GM19455 (cell line): ENCODE data around the gene SUN2.

ENCODE experiments used
- ATAC-seq: cut with Tn5 transposase; IDR thresholded peaks from one replicate; pipeline ENCODE4 v1.9.1; 2021; ENCODE audit not compliant: unreplicated experiment

Gene SUN2

DNA sequence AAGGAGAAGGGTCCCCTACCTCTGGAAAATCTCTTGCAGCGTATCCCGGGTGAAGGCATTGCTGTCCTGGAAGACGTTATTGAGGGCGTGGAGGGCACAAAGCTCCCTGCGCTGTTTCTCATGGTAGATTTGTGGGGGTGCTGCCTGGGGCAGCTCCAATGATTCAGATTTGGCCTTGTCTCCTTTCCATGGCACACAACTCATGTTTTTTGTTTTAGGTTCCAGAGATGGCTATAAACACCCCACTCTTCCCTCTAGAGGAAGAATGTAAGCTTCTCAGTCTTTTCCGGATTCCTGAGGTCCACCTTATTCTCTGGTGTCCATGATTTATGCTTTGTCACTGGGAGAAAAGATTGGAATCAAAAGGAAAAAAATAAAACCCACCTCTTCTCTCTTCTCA lies 56.0 kb downstream of the SUN2 start:
- ATAC-seq, result no peak

DNA sequence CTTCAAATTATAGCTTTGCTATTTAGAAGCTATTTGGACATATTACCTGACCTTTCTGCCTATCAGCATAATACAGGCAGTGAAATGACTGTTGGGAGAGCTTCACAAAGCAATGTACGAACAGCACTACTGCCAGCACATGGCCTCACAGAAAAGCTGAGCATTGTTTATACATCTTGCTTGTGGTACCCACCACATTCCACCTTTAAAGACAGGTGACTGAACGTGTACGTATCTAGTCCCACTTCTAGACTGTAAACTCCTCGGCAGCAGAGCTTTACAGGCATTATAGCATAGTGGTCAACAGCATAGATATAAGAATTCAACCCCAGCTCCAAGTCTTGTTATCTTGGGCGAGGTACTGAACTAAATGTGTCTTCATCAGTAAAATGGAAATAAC lies 56.7 kb downstream of the SUN2 start:
- ATAC-seq, result no peak

DNA sequence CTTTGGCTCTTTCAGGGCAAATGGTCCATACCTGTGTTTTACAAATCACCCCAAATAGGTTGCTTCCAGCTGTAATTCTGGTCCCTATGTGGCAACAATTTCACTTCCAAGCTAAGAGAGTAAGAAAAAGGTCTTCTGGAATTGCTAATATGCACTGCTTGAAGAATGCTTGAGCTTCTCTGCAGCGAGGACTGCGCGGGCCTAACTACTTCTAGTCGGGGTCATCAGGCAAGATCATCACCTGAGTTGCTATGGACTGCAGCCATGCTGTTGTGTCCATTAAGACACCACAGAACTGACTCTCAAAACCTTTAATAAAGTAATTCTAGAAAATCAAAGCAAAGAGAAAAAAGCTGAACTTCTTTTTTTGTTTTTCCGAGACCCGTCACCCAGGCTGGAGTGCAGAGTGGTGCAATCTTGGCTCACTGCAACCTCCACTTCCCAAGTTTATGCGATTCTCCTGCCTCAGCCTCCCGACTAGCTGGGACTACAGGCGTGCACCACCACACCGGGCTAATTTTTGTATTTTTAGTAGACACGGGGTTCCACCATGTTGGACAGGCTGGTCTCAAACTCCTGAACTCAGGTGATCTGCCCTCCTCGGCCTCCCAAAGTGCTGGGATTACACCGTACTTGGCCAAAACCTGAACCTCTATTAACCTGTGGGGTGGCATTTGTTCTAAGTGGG lies 57.2 kb downstream of the SUN2 start:
- no peak for ATAC-seq

DNA sequence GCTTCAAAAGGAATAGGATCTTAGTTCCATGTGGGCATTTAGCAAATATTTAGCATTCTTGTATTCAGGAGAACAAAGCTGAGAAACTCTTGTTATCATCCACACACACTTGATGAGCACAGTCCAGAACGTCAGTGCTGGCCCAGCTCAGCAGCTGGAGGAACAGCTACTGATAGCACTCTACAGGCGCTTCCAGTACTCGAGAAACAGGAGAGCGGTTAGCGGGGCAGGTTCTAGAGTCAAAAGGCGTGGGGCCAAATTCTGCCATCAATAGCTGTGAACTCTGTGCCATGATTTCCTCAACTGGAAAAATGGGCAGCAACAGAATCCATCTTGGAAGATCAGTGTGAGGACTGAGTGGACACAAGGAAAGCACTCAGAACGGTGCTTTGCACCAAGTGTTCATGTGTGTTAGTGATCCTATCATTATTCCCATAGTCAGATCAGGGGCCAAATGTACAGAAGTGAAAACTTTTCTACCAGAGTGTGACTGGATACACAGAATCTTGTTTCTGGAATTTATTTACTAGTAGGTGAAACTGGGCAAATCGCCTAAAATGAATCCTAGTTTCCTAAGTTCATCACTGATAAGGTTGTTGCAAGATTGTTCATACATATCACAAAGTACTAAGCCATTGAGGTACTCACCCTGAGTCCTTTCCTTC lies 58.2 kb downstream of the SUN2 start:
- ATAC-seq, result no peak

DNA sequence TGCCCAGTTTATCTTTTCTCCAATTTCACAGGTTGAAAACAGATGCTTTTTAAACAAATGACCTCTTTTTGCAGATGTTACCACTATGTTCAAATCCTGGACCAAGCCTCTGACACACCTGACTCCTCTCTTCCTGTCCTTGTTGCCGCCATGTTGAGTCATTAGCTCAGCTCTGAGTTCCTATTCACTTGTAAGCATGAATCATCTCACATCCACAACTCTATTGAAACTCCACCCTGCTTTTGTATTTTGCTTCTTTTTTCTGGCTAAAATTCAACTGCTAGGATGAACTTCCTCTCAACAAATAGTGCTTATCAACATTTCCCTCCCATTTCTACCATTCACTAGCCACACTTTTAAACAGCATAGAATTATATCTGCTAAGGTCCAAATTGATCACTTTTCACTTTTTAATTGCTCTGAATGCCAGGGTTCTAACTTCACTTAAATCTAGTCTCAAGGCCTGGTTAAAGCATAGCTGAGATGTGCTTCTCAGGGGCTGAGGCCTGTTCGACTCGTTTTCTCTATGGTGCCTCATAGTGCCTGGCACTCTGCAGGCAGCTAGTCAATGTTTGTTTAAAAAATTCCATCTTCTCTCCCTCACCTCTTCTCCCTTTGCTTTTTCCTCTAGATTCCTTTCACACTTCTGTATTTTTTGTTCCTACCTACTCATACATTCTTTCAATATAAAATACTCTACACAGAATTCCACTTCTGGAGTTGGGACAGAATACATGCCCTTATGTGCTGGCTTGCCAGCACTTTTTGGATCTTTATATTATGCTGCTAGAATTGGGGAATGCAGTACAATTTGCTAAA lies 59.0 kb downstream of the SUN2 start:
- ATAC-seq, result no peak

DNA sequence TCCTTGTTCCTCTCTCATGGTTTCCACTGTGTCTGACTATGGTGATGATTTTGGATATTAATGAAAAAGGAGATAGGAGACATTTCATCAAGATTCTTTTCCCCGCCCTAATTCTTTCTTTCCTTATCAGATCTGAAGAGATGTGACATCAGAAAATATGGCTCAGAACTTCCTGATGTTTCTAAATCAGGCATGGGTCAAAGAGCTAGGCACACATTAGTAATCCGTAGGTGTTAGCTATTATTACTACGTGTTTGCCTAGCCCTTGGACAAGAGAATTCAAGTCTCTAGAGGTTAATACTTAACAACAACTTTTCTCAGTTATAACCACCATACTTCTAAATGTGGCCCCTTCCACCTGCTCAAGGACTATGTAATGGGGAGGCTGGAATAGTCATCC lies 60.9 kb downstream of the SUN2 start:
- no peak for ATAC-seq

DNA sequence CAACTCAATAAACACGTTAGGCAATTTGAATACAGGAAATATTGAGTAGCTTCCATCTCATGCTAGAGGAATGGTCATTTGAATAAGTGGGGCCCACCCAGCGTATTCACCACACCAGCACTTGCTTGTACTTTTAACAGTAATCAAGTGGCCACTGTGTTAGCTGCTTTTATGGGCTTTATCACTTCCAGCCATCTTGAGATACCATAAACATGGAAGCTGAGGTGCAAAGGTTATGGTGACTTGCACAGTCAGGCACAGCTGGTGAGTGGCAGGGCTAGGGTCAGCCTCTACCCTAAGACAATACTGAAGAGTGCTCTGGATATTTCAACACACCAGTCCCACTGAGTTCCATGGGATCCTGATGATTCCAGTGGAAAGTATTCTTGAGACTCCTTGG lies 61.7 kb downstream of the SUN2 start:
- ATAC-seq, result no peak

DNA sequence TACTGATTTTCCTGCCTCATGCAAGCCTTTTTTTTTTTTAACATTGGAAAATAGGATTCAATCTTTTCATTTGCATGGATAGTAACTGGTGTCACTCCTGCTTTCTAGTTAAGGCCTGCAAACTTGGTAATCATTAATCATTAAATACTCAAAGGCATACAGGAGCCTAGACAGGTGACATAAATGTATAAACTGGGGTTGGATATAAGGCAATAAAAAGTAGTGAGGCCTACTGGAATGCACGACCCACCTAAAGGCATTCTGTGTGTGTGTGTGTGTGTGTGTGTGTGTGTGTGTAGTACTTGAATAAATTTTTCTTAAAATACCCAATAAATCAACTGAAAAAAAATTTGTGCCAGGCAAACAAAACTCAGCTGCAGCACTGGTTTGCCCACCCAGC lies 66.1 kb downstream of the SUN2 start:
- ATAC-seq, result no peak

DNA sequence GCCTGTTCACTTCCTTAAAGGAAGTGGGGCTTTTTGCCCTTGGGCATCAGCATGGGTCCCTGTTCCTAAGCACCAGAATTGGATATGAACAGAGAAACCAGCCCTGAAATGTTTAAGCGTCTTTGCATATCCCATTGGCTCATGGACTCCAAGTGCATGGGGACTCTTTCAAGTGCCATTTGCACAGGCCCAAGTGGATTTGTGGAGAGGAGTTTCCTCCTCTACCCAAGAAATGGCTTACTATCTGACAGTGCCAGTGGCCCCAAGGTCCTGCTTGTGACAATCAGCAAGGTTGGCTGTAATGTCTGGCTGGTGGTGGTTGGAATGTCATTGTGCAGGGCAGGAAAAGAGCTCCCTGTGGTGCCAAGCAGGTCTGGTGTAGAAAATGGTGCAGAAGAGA lies 70.0 kb downstream of the SUN2 start:
- ATAC-seq, result no peak

DNA sequence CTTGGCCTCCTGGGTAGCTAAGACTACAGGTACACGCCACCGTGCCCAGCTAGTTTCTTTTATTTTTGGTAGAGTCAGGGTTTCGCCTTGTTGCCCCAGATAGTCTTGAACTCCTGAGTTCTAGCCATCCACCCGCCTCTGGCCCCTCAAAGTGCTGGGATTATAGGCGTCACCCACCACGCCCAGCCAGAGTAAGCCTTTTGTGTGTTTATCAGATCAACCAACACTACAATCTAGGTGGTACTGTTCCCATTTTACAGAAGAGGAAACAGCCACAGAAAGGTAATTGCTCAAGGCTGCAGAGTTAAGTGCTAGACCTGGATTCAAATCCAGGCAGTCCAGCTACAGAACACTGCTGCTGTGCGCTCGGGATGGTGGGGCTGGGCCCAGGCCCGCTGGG lies 70.9 kb downstream of the SUN2 start:
- no peak for ATAC-seq
